Fibroblast of skin of back (primary cell): ENCODE measurements around the gene ZNF471. TPM values are rescaled to one million over a fixed set of nuclear protein-coding genes. Genes with fewer than 3 reads are reported as not detected.

Experiments
- DNase-seq: peaks from one replicate; pipeline ENCODE4 v3.0.0-alpha.2; 2013
- polyA plus RNA-seq, 2 experiments: library from polyadenylated mRNA; unstranded; fragments of 120-200 nt; gene quantifications; one replicate each; pipeline ENCODE4 v1.2.1, GENCODE V29; 2013; ENCODE audit not compliant: insufficient read length in 2 of 2

The ZNF471 gene
- polyA plus RNA-seq (2013, experiment 1 of 2; ENCODE audit: insufficient read length), result 2.2 TPM
- 5.1 TPM for polyA plus RNA-seq (2013, experiment 2 of 2; ENCODE audit: insufficient read length)

- peak; percentile 98 for DNase-seq
Measured at GRCh38 chr19:56507446-56508289, at the start of gene ZNF471. ZNF471 (plus strand) TSS chr19:56507855; CDS start chr19:56511572, 3,717 bp downstream.

DNA sequence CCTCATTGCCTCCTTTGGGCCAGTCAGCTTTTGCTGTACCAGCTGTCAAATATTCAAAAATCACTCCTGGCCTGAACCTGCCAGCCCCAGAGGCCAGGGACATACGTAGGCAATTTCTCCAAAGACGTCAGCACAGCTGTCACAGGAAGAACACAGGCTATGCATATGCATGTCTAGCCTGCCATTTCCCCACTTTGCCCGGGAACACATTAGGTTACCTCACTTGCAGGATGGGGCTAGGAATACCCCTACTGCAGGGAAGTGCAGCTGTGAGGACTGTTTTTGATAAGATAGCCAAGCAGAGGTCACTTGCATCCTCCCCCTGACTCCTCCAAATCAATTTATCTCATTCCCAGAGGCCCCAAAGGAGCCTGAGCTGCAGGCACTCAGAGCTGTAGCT, 33.3 kb upstream of the ZNF471 start:
- no peak for DNase-seq

- no peak for DNase-seq
Measured at GRCh38 chr19:56476093-56476492, 31.6 kb upstream of the ZNF471 start.

- peak; percentile 75 for DNase-seq
Measured at GRCh38 chr19:56476651-56477428, 30.8 kb upstream of the ZNF471 start, which contains the start of gene ZNF667. ZNF667 (minus strand) TSS chr19:56477345; CDS start chr19:56462370, 14,975 bp downstream.

GRCh38 chr19:56477429-56478338, 30.0 kb upstream of the ZNF471 start:
- DNase-seq, result peak; percentile 94

DNA sequence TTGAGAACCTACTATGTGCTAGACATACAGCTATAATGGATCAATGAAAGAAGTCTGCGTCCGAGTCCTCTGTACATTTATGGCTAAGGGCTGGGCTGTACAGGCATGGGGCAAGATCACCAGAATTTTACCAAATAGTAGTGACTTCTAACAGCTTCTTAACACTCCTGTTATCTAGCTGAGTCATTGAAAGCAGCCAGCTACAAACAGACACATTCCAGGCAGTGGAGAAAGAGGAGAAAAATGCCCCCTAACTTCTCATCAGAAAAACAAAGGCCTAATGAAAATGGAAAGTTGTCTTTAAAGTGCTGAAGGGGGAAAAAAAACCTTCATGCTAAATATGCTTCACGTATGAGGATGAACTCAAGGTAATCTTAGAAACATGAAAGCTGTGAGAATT, 16.3 kb upstream of the ZNF471 start:
- DNase-seq, result no peak

DNA sequence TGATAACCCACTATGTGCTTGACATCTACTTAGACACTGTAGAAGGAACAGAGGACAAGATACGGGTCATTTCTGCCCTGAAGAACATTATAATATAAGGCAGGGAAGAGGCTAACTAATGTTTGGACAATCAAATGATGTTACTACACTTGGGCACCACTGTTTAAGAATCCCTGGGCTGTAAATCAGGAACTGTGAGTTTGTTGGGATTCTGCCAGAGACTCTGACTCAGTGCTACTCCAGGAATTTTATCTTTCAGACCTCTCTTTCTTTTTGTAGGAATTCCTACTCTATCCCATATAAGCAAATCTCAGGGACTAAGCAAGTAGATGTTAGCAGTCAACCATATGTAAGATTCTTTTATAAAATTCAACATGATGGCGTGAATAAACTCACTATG, 3.1 kb upstream of the ZNF471 start:
- DNase-seq, result peak; percentile 37

- DNase-seq, result no peak
Measured at GRCh38 chr19:56508290-56508778, 679 bp downstream of the ZNF471 start.

GRCh38 chr19:56525214-56525860, 17.7 kb downstream of the ZNF471 start:
- no peak for DNase-seq

- no peak for DNase-seq
Measured at GRCh38 chr19:56537442-56537841, 29.8 kb downstream of the ZNF471 start.

DNA sequence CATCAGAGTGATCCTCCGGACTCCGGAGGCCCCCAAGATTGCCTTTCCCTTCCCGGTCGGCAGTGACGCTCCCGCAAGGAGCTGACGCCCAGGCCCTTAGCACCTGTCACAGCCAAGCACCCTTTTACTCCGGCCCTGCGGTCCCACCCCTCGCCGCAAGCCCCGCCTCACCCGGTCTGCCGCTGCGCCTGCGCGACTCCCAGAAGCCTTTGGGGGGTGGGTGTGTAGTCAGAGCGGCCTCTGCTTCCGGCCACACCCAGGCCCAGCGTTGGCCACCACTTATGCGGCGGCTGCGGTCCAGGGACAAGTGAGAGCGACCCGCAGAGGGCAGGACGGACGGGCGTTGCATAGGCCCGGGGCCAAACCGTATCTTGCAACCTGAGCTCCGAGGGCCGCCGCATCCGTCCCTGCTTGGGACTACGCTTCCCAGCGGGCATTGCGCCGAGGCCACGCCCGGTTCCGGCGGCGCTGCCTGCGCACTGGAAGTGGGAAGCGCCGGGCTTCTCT, 30.7 kb downstream of the ZNF471 start:
- peak; percentile 88 for DNase-seq

GRCh38 chr19:56538761-56539263, 31.2 kb downstream of the ZNF471 start, which contains the start of gene ZFP28:
ZFP28 (plus strand) TSS chr19:56538948; CDS start chr19:56539019, 71 bp downstream.
- DNase-seq, result no peak

DNA sequence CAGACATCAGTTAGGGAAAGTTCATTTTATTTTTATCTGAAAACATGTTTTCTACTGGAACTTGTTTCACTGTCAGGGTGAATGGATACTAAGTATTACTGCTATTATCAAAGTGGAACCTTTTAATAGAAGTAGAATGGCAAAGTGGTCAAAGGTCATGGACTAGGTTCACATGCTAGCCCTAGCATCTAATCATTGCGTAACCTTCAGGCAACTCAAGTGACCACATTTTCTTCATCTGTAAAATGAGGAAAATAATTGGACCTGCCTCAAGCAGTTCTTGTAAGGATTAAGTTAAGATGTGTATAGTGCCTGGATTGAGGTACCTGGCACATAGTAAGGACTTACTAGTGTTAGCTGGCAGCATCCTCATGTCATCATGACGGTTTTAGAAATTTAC, 36.1 kb downstream of the ZNF471 start:
- no peak for DNase-seq

GRCh38 chr19:56547535-56547934, 39.9 kb downstream of the ZNF471 start:
- DNase-seq, result no peak

GRCh38 chr19:56554272-56554869, 46.7 kb downstream of the ZNF471 start:
- no peak for DNase-seq

GRCh38 chr19:56562766-56563165, 55.1 kb downstream of the ZNF471 start:
- no peak for DNase-seq

GRCh38 chr19:56566904-56567273, 59.2 kb downstream of the ZNF471 start:
- DNase-seq, result peak; percentile 42

DNA sequence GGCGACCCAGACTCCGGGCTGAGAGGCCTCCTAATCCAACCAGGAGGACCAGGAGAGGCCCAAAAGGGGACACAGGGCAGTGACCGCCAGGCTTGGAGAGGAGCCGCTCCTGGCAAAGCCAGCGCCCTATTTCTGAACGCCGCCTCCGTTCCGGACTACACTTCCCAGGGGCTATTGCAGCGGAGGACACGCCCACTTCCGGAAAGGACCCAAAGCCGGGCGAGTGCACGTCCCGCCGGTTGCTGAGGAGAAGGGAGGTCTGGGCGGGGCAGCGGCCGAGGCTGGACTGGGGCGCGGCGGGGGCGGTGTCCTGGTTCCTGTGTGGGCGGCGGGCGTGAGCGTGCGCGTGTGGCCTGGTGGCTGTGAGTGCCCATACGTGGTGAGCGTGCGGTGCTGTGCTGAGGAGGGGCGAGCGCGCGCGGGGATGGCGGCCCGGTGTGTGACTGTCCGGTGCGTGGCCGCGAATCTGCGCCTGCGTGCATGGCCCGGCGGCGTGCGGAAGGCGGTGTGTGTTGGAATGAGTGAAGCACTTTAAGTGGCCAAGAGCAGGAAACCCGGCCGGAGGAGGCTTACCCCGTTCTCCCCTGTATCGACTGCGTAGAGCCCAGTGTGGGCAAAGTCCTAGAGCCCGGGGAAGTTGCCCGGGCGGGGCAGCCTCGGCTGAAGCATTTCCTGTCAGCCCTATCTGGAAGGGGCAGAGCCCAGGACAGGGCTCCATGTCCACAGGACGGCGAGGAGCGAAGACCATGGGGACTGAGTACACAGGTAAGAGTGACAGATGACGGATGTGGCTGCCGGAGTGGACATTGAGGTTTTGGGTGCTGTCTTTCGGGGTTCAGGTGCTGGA, 59.8 kb downstream of the ZNF471 start, which contains the start of gene ZNF470:
TSS of gene ZNF470 (plus strand) at position 195 of the 847 bp plus-strand sequence. CDS start 2,844 bp downstream, outside the sequence.
- peak; percentile 94 for DNase-seq

- no peak for DNase-seq
Measured at GRCh38 chr19:56572589-56572988, 64.9 kb downstream of the ZNF471 start.
